GM18508 (cell line): Measurements from ENCODE around the gene SP6.

ENCODE experiments used
- ATAC-seq: cut with Tn5 transposase; IDR thresholded peaks from one replicate; pipeline ENCODE4 v1.9.1; 2021; ENCODE audit warnings: moderate number of reproducible peaks; ENCODE audit not compliant: insufficient read depth, unreplicated experiment

SP6 gene

GRCh38 chr17:47839071-47839470, 11.9 kb downstream of the SP6 start:
- no peak for ATAC-seq

- ATAC-seq: no peak
Observed at GRCh38 chr17:47838636-47839035, 12.3 kb downstream of the SP6 start.

- ATAC-seq: no peak
Observed at GRCh38 chr17:47837401-47838039, 13.4 kb downstream of the SP6 start.

GRCh38 chr17:47836601-47837000, 14.4 kb downstream of the SP6 start:
- ATAC-seq: no peak

GRCh38 chr17:47834756-47835155, 16.2 kb downstream of the SP6 start:
- no peak for ATAC-seq

- ATAC-seq: no peak
Observed at GRCh38 chr17:47831934-47832327, 19.0 kb downstream of the SP6 start.

GRCh38 chr17:47831003-47831933, 19.7 kb downstream of the SP6 start, which contains the start of the genes LRRC46 and MRPL10:
Gene LRRC46, plus strand, starts transcription at chr17:47831670. Its CDS starts 320 bp downstream, at chr17:47831990.
Gene MRPL10, minus strand, starts transcription at chr17:47831541. Its CDS starts 30 bp downstream, at chr17:47831511.
- peak; percentile 53 for ATAC-seq

GRCh38 chr17:47830396-47831002, 20.5 kb downstream of the SP6 start:
- no peak for ATAC-seq

GRCh38 chr17:47829870-47830269, 21.1 kb downstream of the SP6 start:
- ATAC-seq: no peak

GRCh38 chr17:47823519-47823918, 27.4 kb downstream of the SP6 start:
- ATAC-seq: no peak

- ATAC-seq: no peak
Observed at GRCh38 chr17:47822785-47823184, 28.2 kb downstream of the SP6 start.

GRCh38 chr17:47821424-47822391, 29.3 kb downstream of the SP6 start, which contains the start of gene OSBPL7:
Gene OSBPL7, minus strand, starts transcription at chr17:47821794. Its CDS starts 1,516 bp downstream, at chr17:47820278.
- ATAC-seq: no peak

- no peak for ATAC-seq
Observed at GRCh38 chr17:47821031-47821423, 29.9 kb downstream of the SP6 start.

GRCh38 chr17:47820033-47820789, 30.8 kb downstream of the SP6 start:
- ATAC-seq: no peak

GRCh38 chr17:47819475-47819874, 31.5 kb downstream of the SP6 start:
- no peak for ATAC-seq

GRCh38 chr17:47818002-47818695, 32.8 kb downstream of the SP6 start:
- ATAC-seq: no peak

- ATAC-seq: no peak
Observed at GRCh38 chr17:47816947-47817346, 34.0 kb downstream of the SP6 start.

- no peak for ATAC-seq
Observed at GRCh38 chr17:47816111-47816735, 34.7 kb downstream of the SP6 start.
